HUDEP-2 (cell line): Measurements from ENCODE around the gene PRSS12.
"Not testable (repeated sequence)": the region's sequence is repeated elsewhere in the genome, so short reads cannot be mapped to it uniquely, and the experiment has no call there.

Source experiments
- DNase-seq, 76 experiments: peaks; one replicate each; lab custom pipeline; 2025; ENCODE audit not compliant: unreplicated experiment in 76 of 76; lab: John Stamatoyannopoulos, UW

Gene PRSS12

DNA sequence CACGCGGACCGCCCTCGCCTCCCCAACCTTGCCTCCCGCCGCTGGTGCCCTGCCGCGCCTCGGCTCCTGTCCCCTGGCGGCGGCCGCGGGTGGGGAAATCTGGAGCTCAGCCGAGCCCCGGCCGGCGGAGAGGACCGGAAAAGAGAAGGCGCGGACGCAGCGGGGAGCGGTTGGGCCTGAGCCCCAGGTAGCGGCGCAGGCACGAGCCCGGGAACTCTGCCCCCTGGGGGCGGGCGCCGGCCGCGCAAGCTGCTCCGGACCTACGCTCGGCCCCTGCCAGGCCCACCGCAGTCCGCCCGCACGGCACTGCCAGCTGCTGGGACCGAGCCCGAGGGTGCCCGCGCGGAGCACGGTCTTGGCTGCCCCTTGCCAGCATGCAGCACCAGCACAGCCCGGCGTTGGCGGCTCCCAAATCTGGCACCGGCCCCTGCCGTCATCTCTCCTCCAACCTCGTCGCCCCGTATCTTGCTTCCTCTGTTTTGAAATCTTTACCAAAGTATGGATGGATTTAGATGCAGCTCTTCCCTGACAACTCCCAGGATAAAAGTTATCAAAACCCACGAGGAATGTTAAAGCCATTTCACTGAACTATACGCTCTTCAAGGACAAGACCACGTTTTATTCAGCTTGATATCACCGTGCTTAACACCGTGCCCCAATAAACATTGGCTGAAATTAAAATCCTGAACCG is at the start of gene PRSS12:
TSS of gene PRSS12 (minus strand) at position 161 of the 691 bp plus-strand sequence. CDS start 283 bp downstream, outside the sequence.
- peak in 49 of 76 experiments; percentile 1 to 67 (median 32) for DNase-seq

DNA sequence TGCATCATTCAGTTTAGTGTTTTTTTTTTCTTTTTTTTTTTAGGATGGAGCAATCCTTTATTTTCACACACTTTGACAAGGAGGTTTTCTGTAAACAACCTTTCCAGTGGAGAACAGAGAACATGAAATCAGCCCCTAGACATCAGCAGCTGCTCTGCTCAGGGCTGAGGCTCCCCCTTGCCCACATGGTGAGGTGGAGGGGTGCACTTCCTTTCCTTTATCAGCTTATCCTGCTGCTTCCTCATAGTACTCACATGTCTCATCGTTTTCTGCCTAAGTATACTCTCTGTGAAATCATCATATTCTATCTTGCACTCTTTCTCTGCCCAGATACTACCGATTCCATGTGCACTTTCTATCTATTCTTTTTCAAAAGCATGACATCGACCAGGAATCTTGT is 47.6 kb upstream of the PRSS12 start:
- peak in 3 of 76 experiments; percentile 1 to 12 (median 3) for DNase-seq

GRCh38 chr4:118399883-118400282 is 47.1 kb upstream of the PRSS12 start:
- peak in 23 of 76 experiments; percentile 0 to 62 (median 28) for DNase-seq

GRCh38 chr4:118398226-118399090 is 45.7 kb upstream of the PRSS12 start:
- no peak for DNase-seq

DNA sequence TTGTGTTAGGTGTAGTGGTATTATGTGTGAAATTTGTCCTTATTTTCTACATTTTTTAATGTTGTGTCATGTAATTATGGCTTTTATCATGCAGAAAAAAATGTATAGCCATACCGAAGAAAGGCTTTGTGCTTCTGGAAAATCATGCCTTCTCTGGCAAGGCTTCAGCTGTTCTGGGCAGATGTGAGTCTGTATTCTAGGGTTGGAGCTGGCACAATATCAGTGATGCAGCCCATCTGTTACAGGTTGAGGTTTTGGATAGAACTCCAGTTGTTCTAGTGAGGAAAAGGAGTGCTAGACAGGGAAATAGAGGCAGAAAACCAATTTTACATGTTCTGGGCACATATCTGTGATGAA is 44.8 kb upstream of the PRSS12 start:
- DNase-seq, result no peak

DNA sequence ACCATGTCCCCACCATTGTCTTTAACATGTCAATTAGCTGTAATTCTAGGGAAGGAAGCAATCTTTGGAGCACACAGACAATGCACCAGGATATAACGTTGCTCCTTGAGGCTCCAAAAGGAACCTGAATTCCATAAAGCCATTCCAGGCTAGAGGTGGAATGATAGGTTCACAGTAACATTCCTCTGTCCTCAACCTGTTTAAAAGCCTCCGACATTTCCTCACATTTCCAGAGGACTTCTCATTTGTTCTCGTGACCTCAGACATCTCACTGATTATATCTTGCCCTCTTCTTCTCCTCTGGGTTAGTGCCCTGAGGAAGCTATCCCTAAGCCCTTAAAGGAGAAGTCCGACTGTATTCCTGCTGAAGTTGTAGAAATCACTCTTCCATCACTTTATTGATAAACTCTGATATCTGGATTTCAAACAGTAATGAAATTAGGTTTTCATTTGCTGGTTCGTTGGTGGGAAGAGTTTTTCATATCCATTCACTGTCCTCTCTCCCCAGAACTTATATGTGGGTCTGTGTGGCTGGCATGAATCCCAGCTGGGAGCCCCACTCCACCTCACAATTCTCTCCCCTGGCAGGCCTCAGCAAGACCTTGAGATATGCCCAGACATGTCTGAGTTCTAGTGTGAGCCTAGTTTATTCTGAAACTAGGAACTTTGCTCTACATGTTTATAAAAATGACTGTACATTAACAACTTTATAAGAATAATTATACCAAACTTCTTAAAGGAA is 44.2 kb upstream of the PRSS12 start:
- no peak for DNase-seq

GRCh38 chr4:118395057-118395644 is 42.3 kb upstream of the PRSS12 start:
- no peak for DNase-seq

DNA sequence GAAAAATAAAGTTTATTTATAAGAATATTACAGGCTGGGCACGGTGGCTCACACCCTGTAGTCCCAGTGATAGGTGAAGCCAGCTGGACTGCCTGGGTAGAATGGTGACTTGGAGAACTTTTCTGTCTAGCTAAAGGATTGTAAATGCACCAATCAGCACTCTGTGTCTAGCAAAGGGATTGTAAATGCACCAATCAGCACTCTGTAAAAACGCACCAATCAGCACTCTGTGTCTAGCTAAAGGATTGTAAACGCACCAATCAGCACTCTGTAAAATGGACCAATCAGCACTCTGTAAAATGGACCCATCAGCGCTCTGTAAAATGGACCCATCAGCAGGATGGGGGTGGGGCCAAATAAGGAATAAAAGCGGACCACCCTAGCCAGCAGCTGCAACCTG is 39.7 kb upstream of the PRSS12 start:
- not testable (repeated sequence) for DNase-seq

GRCh38 chr4:118390121-118390520 is 37.3 kb upstream of the PRSS12 start:
- DNase-seq, result no peak

DNA sequence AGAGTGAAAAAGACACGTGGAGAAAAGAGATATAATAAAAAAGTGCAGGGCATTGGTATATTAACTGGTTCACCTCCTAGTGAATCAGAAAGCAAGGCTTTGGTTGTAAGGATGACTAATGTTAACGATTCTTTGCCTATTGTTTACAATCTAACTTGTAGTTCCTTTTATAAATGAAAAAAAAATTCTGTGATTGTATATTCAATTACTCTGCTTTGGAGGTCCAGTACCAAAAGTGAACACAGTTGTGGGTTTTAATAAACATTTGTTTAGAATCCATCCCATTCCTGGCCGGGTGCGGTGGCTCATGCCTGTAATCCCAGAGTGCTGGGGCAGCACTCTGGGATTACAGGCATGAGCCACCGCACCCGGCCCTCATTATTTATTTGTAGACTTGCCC is 36.9 kb upstream of the PRSS12 start:
- no peak for DNase-seq

GRCh38 chr4:118388606-118389005 is 35.8 kb upstream of the PRSS12 start:
- DNase-seq, result no peak

DNA sequence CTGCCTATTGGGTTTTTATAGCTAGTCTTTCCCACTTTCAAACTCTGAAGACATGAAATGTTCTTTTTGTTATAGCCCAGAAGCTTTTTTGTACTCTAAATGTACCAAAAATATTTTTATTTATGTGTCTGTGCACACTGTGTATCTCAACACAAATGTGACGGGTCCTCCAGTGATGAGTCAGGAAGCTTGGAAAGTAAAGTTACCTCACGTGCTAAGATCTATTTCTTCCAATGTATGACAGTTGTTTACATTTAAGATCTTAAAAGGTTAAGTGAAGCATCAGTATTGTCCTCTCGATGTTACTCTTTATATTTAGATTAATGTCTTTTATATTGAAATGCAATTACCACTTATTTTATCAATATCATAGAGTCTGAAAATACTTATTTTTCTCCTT is 29.1 kb upstream of the PRSS12 start:
- DNase-seq, result no peak

DNA sequence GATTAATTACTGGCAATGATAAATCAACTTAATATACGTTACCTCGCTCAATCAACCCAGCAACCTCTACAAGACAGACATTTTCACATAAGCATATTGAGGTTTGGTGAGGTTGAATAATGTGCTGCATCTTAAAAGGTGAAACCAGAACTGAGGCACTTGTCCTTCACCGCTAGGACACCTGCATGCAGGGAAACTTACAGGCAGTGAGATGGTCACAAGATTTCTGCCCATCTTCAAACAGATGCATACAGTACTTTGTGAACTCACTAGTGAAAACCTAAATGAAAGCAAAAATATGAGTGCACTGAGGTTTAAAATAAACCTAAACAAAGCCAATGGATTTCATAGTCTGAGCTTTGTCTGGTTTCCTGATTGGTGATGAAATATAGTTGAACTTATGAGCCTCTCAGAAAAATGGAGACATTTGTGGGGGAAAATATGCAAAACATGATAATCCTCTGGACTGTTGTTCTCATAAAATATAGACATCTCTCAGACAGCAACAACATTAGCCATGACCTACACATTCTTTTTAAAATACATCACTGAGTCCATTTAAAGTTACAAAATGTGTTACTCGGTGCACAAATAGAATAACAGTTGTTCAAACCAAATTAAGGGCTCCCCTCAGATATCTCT is 20.9 kb upstream of the PRSS12 start:
- no peak for DNase-seq

GRCh38 chr4:118372251-118372650 is 19.4 kb upstream of the PRSS12 start:
- no peak for DNase-seq

DNA sequence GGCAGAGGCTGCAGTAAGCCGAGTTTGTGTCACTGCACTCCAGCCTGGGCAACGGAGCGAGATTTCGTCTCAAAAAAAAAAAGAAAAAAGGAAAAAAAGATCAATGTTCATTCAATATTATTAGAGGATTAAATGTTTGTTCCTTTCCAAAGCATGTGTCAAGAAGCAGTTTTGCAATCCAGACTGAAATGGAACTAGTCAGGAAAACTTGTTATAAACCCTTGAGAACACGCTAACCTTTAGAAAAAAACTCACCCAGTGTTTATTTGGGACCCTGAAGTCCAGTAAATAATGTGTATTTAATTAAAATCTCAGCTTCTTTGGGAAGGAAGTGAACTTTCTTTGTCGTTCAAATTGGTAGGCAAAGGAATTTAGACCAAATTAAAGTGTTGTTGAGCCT is 16.4 kb upstream of the PRSS12 start:
- no peak for DNase-seq

DNA sequence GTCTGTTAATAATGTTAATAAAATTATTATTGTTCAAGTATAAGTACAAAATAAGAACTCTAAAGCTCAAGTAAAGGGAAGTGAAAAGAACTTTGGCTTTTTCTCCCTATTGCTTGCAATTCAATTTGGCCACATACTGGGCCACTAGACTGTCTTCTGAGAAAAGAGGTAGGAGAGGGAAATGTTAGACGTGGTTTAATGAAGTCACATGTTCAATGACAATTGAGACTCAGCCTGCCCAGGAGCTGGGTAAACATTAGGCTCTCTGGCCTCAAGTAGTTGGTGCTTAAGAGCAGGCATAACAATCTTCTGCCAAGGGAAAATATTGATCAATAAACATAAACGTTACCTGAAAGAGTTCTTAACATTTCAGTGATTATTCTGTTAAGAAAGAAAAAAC is 15.1 kb upstream of the PRSS12 start:
- DNase-seq, result no peak

- DNase-seq, result no peak
These were observed 14.6 kb upstream of the PRSS12 start for GRCh38 chr4:118367361-118367760.

DNA sequence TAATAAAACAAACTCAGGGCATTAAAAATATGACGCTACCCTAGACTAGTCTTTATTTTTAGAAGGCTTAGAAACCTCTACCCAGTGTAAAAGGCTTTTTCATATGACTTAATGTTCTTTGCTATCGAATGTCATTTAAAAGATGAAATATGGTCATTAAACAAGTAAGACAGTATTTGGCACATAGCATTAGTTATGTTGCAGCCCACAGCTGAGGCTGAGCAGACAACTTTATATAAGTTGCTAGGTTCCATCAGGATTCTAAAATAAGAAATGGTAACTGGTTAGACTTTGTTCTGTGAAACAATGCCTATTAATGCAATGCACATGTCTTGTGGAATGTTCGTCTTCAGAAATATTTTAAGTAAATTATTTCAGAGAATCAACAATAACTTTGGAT is 10.4 kb upstream of the PRSS12 start:
- DNase-seq, result no peak

DNA sequence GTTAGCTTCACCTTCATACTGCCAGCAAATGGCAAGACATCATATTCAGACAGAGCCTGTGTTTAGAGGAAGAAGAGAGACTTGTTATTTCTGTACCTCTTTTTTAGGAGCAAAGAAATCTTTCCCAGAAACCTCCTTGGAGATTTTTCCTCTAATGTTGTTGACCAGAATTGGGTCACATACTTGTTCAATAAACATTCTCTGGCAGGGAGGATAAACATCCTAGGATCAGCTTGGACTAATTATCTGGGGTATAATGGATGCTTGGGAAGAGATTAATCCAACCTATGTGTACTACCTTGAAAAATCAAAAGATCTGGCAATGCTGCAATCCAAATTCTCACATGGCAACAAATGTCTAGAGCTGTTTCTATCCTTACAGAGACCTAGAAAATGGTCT is 8.4 kb upstream of the PRSS12 start:
- DNase-seq, result no peak

DNA sequence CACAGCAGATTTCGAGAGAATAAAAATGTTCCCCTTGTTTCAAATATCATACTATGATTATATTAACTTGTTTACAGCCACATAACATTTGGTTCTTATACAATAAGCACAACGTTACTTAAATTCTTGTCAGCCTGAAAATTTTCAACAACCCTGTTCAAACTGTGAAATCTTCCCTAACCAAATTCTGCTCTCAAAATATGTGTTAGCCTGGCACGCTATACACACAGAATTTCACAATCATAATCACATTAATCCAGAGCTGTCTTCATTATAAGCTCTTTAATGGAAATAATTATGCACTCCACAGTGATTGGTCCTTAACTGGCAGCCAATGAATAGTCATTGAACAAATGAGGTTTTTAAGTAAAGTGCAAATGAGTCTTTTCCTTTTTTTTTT is 7.3 kb upstream of the PRSS12 start:
- no peak for DNase-seq

DNA sequence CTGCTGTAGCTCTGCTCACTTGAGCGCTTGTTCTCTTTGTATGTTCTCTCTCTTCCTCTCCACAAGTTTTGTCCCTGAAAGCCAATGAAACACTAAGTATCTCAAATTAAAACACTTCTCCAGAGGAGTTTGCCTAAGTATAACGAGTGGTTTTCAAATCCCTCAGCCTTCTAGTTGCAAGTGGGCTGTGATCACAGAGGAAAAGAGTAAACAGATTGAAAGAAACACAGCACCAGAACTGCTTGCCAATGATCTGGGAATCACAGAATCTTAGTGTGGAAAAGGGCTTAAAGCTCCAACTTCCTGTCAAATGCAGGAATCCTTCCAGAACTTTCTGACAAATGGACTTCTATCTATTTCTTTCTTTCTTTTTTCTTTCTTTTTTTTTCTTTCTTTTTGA is 4.8 kb upstream of the PRSS12 start:
- no peak for DNase-seq
